HCT116 (cell line): Measurements from ENCODE around the gene UBAC2. TPM values are rescaled to one million over a fixed set of nuclear protein-coding genes. Genes with fewer than 3 reads are reported as not detected.

ENCODE experiments used
- ATAC-seq: fragments of 200-7000 bp; cut with Tn5 transposase; 2 replicates; pipeline ENCODE4 v1.9.1; 2020; ENCODE audit warnings: mild to moderate bottlenecking, moderate library complexity
- BruUV-seq: library from RNA; stranded (reverse); fragments of 400-500 nt; replicated peaks from 2 replicates; lab custom pipeline; 2021; lab: Mats Ljungman, UMichigan
- CTCF ChIA-PET: fragments of 300-600 bp; sonication (Branson Sonifier 250); formaldehyde crosslinking; loops from one replicate; lab custom pipeline; 2021; ENCODE audit warnings: antibody characterized with exemption; lab: Charles Lee
- POLR2A ChIA-PET: fragments of 300-600, 350-600 bp; sonication (Branson Sonifier 250); formaldehyde crosslinking; loops from one replicate; lab custom pipeline; 2021; ENCODE audit warnings: antibody characterized with exemption; lab: Charles Lee
- RAD21 ChIA-PET, 2 experiments: fragments of 300-600 bp; sonication (Branson Sonifier 250); formaldehyde crosslinking; loops; one replicate each; lab custom pipeline; 2023; ENCODE audit warnings: low total read pairs in 2 of 2; ENCODE audit not compliant: uncharacterized antibody in 2 of 2, unreplicated experiment in 2 of 2, low non-redundant PET in 1 of 2; lab: Charles Lee
- DNase-seq: peaks from one replicate; pipeline ENCODE4 v3.0.0-alpha.2; 2010; ENCODE audit warnings: low read depth, low spot score
- H2AFZ ChIP-seq: fragments of 200-600 bp; shearing (Covaris generic), sonication (generic); 2 replicates; pipeline ENCODE4 v1.6.1; 2017; ENCODE audit warnings: low read depth, mixed run types, mixed read lengths, antibody characterized with exemption, low read length; ENCODE audit not compliant: poor library complexity, severe bottlenecking
- H3K27ac ChIP-seq: 2 replicates; pipeline ENCODE4 v1.5.1; 2012; ENCODE audit warnings: low read depth, low read length
- H3K27me3 ChIP-seq: fragments of 200-600 bp; sonication (generic); 2 replicates; pipeline ENCODE4 v1.6.1; 2016; ENCODE audit warnings: mixed run types, low read length, mixed read lengths; ENCODE audit not compliant: insufficient read depth
- H3K36me3 ChIP-seq, 2 experiments: fragments of 200-500 bp in 1 of 2; fragments of 200-600 bp in 1 of 2; sonication (Bioruptor generic) in 1 of 2; sonication (generic) in 1 of 2; 2 replicates each; pipeline versions ENCODE4 v1.5.1 to v1.6.1; 2014 to 2016; ENCODE audit warnings: low read length in 2 of 2, inconsistent platforms in 1 of 2, mixed read lengths in 1 of 2, mixed run types in 1 of 2; ENCODE audit not compliant: insufficient read depth in 2 of 2, control insufficient read depth in 1 of 2
- H3K4me1 ChIP-seq, 2 experiments: fragments of 200-600 bp in 1 of 2; sonication (generic) in 1 of 2; 2 replicates each; pipeline versions ENCODE4 v1.5.1 to v1.6.1; 2012 to 2017; ENCODE audit warnings: low read length in 2 of 2, inconsistent platforms in 1 of 2, mild to moderate bottlenecking in 1 of 2, mixed read lengths in 1 of 2, mixed run types in 1 of 2, moderate library complexity in 1 of 2; ENCODE audit not compliant: insufficient read depth in 2 of 2, control insufficient read depth in 1 of 2
- H3K4me2 ChIP-seq: fragments of 200-600 bp; sonication (generic); 2 replicates; pipeline ENCODE4 v1.6.1; 2017; ENCODE audit warnings: mixed run types, low read length, mixed read lengths
- H3K4me3 ChIP-seq, 2 experiments: fragments of 200-600 bp in 1 of 2; sonication (generic) in 1 of 2; replicated peaks in 1 of 2; 2 replicates each; pipeline ENCODE4 v1.5.1; 2011 to 2016; ENCODE audit warnings: low read length in 2 of 2, control low read depth in 1 of 2, low read depth in 1 of 2, mild to moderate bottlenecking in 1 of 2, mixed read lengths in 1 of 2, mixed run types in 1 of 2
- H3K79me2 ChIP-seq: fragments of 200-600 bp; sonication (generic); 2 replicates; pipeline ENCODE4 v1.6.1; 2017; ENCODE audit warnings: mild to moderate bottlenecking, mixed run types, low read length, moderate library complexity, mixed read lengths; ENCODE audit not compliant: insufficient read depth
- H3K9ac ChIP-seq: fragments of 200-600 bp; sonication (generic); 2 replicates; pipeline ENCODE4 v1.6.1; 2016; ENCODE audit warnings: low read length, mixed read lengths
- H3K9me2 ChIP-seq: fragments of 200-600 bp; sonication (generic), shearing (Covaris generic); 2 replicates; pipeline ENCODE4 v1.6.1; 2017; ENCODE audit warnings: mixed run types, mild to moderate bottlenecking, moderate library complexity; ENCODE audit not compliant: insufficient read depth
- H3K9me3 ChIP-seq, 2 experiments: fragments of 200-500 bp in 1 of 2; fragments of 200-600 bp in 1 of 2; sonication (Bioruptor generic) in 1 of 2; sonication (generic) in 1 of 2; 2 replicates each; pipeline ENCODE4 v1.6.1; 2014 to 2017; ENCODE audit warnings: low read length in 2 of 2, mixed read lengths in 2 of 2, inconsistent platforms in 1 of 2, low read depth in 1 of 2, mild to moderate bottlenecking in 1 of 2, mixed run types in 1 of 2, moderate library complexity in 1 of 2; ENCODE audit not compliant: control insufficient read depth in 1 of 2, insufficient read depth in 1 of 2
- H4K20me1 ChIP-seq: fragments of 200-600 bp; sonication (generic), shearing (Covaris generic); 2 replicates; pipeline ENCODE4 v1.6.1; 2017; ENCODE audit warnings: mixed run types, mild to moderate bottlenecking, moderate library complexity; ENCODE audit not compliant: insufficient read depth
- CEBPB ChIP-seq: IDR thresholded peaks from 2 replicates; pipeline ENCODE4 v1.6.1; 2012; ENCODE audit warnings: low read depth
- EGR1 ChIP-seq: IDR thresholded peaks from 2 replicates; pipeline ENCODE4 v1.6.1; 2012; ENCODE audit warnings: low read depth
- EZH2 ChIP-seq: fragments of 200-600 bp; sonication (generic); IDR thresholded peaks from 2 replicates; pipeline ENCODE4 v1.6.1; 2017; ENCODE audit warnings: antibody characterized with exemption, mixed run types
- EZH2phosphoT487 ChIP-seq: fragments of 200-600 bp; IDR thresholded peaks from 2 replicates; pipeline ENCODE4 v1.6.1; 2018; ENCODE audit warnings: antibody characterized with exemption, borderline replicate concordance
- FOSL1 ChIP-seq: IDR thresholded peaks from 2 replicates; pipeline ENCODE4 v1.6.1; 2012; ENCODE audit warnings: low read depth
- MAX ChIP-seq: IDR thresholded peaks from 2 replicates; pipeline ENCODE4 v1.6.1; 2012
- POLR2A ChIP-seq: IDR thresholded peaks from 2 replicates; pipeline ENCODE4 v1.7.0; 2011; ENCODE audit warnings: borderline replicate concordance; ENCODE audit not compliant: insufficient read depth, insufficient read length; ENCODE audit errors: extremely low read depth
- POLR2AphosphoS5 ChIP-seq: IDR thresholded peaks from 2 replicates; pipeline ENCODE4 v1.6.1; 2011; ENCODE audit warnings: mild to moderate bottlenecking, low read depth, low read length, moderate library complexity
- RAD21 ChIP-seq: IDR thresholded peaks from 2 replicates; pipeline ENCODE4 v1.6.1; 2012; ENCODE audit warnings: low read depth, mild to moderate bottlenecking
- SIN3A ChIP-seq: IDR thresholded peaks from 2 replicates; pipeline ENCODE4 v1.6.1; 2012; ENCODE audit warnings: low read depth
- SP1 ChIP-seq: IDR thresholded peaks from 2 replicates; pipeline ENCODE4 v1.6.1; 2012; ENCODE audit warnings: low read depth
- SRF ChIP-seq: IDR thresholded peaks from 2 replicates; pipeline ENCODE4 v1.6.1; 2012; ENCODE audit warnings: low read depth
- TCF7L2 ChIP-seq: IDR thresholded peaks from 2 replicates; pipeline ENCODE4 v1.7.0; 2011; ENCODE audit warnings: borderline replicate concordance, inconsistent platforms; ENCODE audit not compliant: insufficient read depth, insufficient read length; ENCODE audit errors: extremely low read depth
- ZBTB33 ChIP-seq: IDR thresholded peaks from 2 replicates; pipeline ENCODE4 v1.6.1; 2011; ENCODE audit warnings: mild to moderate bottlenecking, low read length, moderate library complexity; ENCODE audit not compliant: insufficient replicate concordance; ENCODE audit errors: extremely low read depth
- ZNF274 ChIP-seq: fragments of 200-500 bp; sonication (Bioruptor generic); IDR thresholded peaks from 2 replicates; pipeline ENCODE4 v1.6.1; 2014; ENCODE audit warnings: mild to moderate bottlenecking, low read depth, low read length, inconsistent platforms
- intact Hi-C: fragments of 100-400 bp; cut with micrococcal nuclease; formaldehyde crosslinking; loops from 2 replicates; pipeline ENCODE4 v1.10.0; 2022
- total RNA-seq: library from RNA; stranded (reverse); gene quantifications from one replicate; pipeline ENCODE4 v1.2.1, GENCODE V29; 2021; ENCODE audit not compliant: unreplicated experiment
- TF ChIP-seq, protein P1 (sequence below): IDR thresholded peaks from 2 replicates; pipeline ENCODE4 v1.6.1; 2012

UBAC2 gene
- total RNA-seq, 1 experiment from 2014 or later: 67.4 TPM

- TF ChIP-seq POLR2AphosphoS5: no peak
- TF ChIP-seq ZNF274: no peak
- no peak for TF ChIP-seq TCF7L2
- TF ChIP-seq ZBTB33: no peak
- no peak for TF ChIP-seq MAX
- TF ChIP-seq, all 23 proteins: peak for 0
- no peaks in the 10 kb centered on the region for H4K20me1 ChIP-seq
- BruUV-seq: no TSS peak
- CTCF ChIA-PET: no interaction called here
- no peaks in the 10 kb centered on the region for H3K79me2 ChIP-seq
- DNase-seq: no peak
- ATAC-seq: no peak
- intact Hi-C loops: no loop called here
- H2AFZ ChIP-seq: no peak overlapping the region
- H3K27ac ChIP-seq: no peak overlapping the region
- H3K9me3 ChIP-seq: no peaks in the 10 kb centered on the region
- peaks cover 4 to 15% of the 10 kb centered on the region in 2 experiments; a peak in 2 of 4 replicates for H3K36me3 ChIP-seq
- RAD21 ChIA-PET: no interaction called here
- no peak overlapping the region for H3K4me3 ChIP-seq
- H3K27me3 ChIP-seq: no peaks in the 10 kb centered on the region
- POLR2A ChIA-PET: no interaction called here
- no peak overlapping the region for H3K9ac ChIP-seq
- no peak overlapping the region for H3K4me2 ChIP-seq
- H3K4me1 ChIP-seq: no peaks in the 10 kb centered on the region
- no peaks in the 10 kb centered on the region for H3K9me2 ChIP-seq
Observed at GRCh38 chr13:99355267-99356011, 154.8 kb downstream of the UBAC2 start.

- intact Hi-C loops: no loop called here
- Histone ChIP-seq H4K20me1 (no peaks in the 10 kb centered on the region), H3K27me3 (no peaks in the 10 kb centered on the region), H3K79me2 (no peaks in the 10 kb centered on the region), H3K4me3 (no peak overlapping the region), H3K9me3 (no peaks in the 10 kb centered on the region), H3K4me2 (no peak overlapping the region), H3K27ac (no peak overlapping the region), H3K36me3 (peaks cover 4 to 15% of the 10 kb centered on the region in 2 experiments; a peak in 2 of 4 replicates), H3K4me1 (no peaks in the 10 kb centered on the region), H3K9me2 (no peaks in the 10 kb centered on the region), H3K9ac (no peak overlapping the region), H2AFZ (no peak overlapping the region)
- ChIA-PET RAD21 (no interaction called here), CTCF (no interaction called here), POLR2A (no interaction called here)
- ATAC-seq (no peak), DNase-seq (no peak)
- no TSS peak for BruUV-seq
- TF ChIP-seq SP1 (no peak), TCF7L2 (no peak), MAX (no peak), EGR1 (no peak), ZBTB33 (no peak), FOSL1 (no peak), POLR2A (no peak), SIN3A (no peak), RAD21 (no peak), CEBPB (no peak), EZH2 (no peak), SRF (no peak), EZH2phosphoT487 (no peak)
- TF ChIP-seq, protein P1, sequence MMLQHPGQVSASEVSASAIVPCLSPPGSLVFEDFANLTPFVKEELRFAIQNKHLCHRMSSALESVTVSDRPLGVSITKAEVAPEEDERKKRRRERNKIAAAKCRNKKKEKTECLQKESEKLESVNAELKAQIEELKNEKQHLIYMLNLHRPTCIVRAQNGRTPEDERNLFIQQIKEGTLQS: no peak
Observed at GRCh38 chr13:99356012-99356261, 155.3 kb downstream of the UBAC2 start.
